ENCODE measurements around the gene GLRA3.

Gene GLRA3

GRCh38 chr4:174595141-174595929, 233.7 kb downstream of the GLRA3 start:
- DNase-seq (ENCODE audit: low spot score): no peak

DNA sequence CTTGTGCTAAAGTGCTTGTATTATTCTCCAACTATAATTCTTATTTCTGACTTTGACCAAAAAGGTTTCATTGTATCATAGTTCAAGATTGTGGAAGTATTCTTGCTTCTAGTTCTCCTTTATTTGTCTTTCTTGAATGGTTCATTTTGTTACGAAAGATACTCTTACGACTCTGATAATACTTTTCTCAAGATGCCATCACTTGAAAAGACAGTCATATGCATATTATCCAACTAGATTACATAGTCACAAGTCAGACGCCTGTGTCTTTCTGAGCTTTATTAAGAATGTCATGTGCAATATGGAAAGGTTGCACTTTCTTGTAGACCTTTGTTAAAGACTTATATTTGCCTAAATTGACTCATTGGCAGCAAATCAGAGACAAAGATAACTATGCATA, 235.3 kb downstream of the GLRA3 start:
- no peak for DNase-seq (ENCODE audit: low spot score)

GRCh38 chr4:174592985-174593335, 236.1 kb downstream of the GLRA3 start:
- DNase-seq (ENCODE audit: low spot score): no peak

- DNase-seq (ENCODE audit: low spot score): no peak
These were observed 236.6 kb downstream of the GLRA3 start for GRCh38 chr4:174592256-174592984.

DNA sequence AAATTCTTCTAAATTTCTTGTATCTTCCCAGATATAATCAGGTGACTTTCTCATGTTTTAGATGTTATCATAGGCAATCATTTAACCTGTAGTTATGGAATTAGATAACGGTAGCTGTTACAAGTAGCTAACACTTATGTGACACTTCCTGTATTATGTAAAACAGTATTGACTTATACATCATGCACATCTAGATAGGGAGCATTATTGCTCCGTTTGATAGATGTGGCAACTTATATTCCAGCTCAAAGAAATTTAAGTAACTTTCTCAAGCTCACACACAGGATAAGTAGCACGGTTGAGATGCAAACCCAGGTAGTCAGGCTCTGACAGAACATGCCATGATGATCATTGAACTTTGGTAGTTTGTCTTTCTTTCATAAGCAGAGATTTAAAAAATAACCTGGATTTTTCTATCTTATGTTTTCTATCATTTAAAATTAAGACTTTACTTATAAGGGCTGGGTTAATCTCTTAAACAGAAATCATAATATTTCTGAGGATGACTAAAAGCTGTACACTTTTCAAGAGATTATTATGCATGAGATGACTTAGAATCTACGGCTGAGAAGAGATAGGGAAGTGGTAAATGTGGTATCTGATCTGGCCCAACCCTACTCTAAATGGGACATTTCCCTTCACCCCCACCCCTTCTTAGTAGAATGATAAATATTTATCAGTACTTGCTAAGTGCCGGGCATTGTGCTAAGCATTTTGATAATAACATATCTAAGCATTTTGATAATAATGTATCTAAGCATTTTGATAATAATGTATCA, 237.6 kb downstream of the GLRA3 start:
- DNase-seq (ENCODE audit: low spot score): no peak

DNA sequence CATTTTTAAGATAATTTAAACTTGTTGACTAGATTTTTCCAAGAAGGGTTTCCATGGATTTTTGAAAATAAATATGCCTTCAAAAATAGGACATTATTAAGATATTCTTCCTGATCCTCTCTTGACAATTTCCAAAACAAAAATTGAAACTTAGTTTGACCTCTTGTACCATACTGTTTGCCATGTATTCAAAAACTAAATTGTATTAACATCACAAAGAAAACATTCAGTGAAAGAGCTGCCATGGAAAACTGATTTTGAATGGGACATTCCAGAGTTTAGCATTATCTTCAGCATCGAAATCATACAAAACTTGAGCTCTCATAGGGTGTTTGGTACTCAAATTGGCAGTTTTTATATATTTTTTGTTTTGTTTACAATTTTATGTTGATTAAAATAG, 238.7 kb downstream of the GLRA3 start:
- no peak for DNase-seq (ENCODE audit: low spot score)
